Ascending aorta (tissue), 2 donors: ENCODE measurements around the gene BMP6. TPM values are rescaled to one million over a fixed set of nuclear protein-coding genes. Genes with fewer than 3 reads are reported as not detected.

Source experiments
- DNase-seq, 2 donors: peaks; one replicate each; pipeline ENCODE4 v3.0.0-alpha.2; 2019; ENCODE audit warnings: low spot score in 2 of 2
- H3K27ac ChIP-seq, 2 donors: fragments of 200-600 bp; sonication (generic); one replicate each; pipeline ENCODE4 v1.5.1; 2016 to 2017; ENCODE audit warnings: mild to moderate bottlenecking in 1 of 2
- H3K27me3 ChIP-seq: fragments of 200-600 bp; sonication (generic); one replicate; pipeline ENCODE4 v1.5.1; 2017
- H3K36me3 ChIP-seq, 2 donors: fragments of 200-600 bp; sonication (generic); one replicate each; pipeline ENCODE4 v1.5.1; 2016
- H3K4me1 ChIP-seq, 2 donors: fragments of 200-600 bp; sonication (generic); one replicate each; pipeline ENCODE4 v1.5.1; 2016 to 2017; ENCODE audit warnings: mild to moderate bottlenecking in 1 of 2
- H3K4me3 ChIP-seq, 2 donors: fragments of 200-600 bp; sonication (generic); one replicate each; pipeline ENCODE4 v1.5.1; 2016 to 2017; ENCODE audit warnings: mild to moderate bottlenecking in 1 of 2
- H3K9me3 ChIP-seq, 2 donors: fragments of 200-600 bp; sonication (generic); one replicate each; pipeline ENCODE4 v1.5.1; 2016
- intact Hi-C: fragments of 100-400 bp; cut with DNase I; formaldehyde crosslinking; loops from one replicate; pipeline ENCODE4 v1.15.1; 2023
- total RNA-seq: library from RNA; depleted of rRNA; stranded (reverse); fragments of >200 nt; gene quantifications from one replicate; pipeline ENCODE4 v1.1.0, GENCODE V29; 2016
- TF ChIP-seq, protein P1 (sequence below), 3 experiments: fragments of 200-600 bp in 2 of 3; fragments of 450-650 bp in 1 of 3; sonication (generic) in 2 of 3; IDR thresholded peaks; one replicate each; pipeline ENCODE4 v1.5.1; 2016 to 2019; ENCODE audit warnings: antibody characterized with exemption in 3 of 3, mild to moderate bottlenecking in 1 of 3, moderate library complexity in 1 of 3

The BMP6 gene
- 16.0 TPM for total RNA-seq

GRCh38 chr6:7725849-7726415 lies at the start of gene BMP6:
Gene BMP6, plus strand, starts transcription at chr6:7726099. Its CDS starts 857 bp downstream, at chr6:7726956.
- intact Hi-C loops = loop anchor here (5.0 to 10.0 kb wide), 2 partner anchors 336 to 489 kb away; partner anchors contain the start of gene BLOC1S5
- Histone ChIP-seq H3K4me3 (peak within 1 kb of the TSS; percentile 54 to 90), H3K36me3 (no peaks in the 10 kb centered on the region), H3K27me3 (peaks cover 11% of the 10 kb centered on the region), H3K4me1 (peaks cover 20 to 21% of the 10 kb centered on the region in 2 donors), H3K9me3 (no peaks in the 10 kb centered on the region), H3K27ac (no peak within 1 kb of the TSS)
- TF ChIP-seq, protein P1, sequence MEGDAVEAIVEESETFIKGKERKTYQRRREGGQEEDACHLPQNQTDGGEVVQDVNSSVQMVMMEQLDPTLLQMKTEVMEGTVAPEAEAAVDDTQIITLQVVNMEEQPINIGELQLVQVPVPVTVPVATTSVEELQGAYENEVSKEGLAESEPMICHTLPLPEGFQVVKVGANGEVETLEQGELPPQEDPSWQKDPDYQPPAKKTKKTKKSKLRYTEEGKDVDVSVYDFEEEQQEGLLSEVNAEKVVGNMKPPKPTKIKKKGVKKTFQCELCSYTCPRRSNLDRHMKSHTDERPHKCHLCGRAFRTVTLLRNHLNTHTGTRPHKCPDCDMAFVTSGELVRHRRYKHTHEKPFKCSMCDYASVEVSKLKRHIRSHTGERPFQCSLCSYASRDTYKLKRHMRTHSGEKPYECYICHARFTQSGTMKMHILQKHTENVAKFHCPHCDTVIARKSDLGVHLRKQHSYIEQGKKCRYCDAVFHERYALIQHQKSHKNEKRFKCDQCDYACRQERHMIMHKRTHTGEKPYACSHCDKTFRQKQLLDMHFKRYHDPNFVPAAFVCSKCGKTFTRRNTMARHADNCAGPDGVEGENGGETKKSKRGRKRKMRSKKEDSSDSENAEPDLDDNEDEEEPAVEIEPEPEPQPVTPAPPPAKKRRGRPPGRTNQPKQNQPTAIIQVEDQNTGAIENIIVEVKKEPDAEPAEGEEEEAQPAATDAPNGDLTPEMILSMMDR (IDR thresholded peaks at IDR 0.05) = no peak
- peak; percentile 50 to 86 for DNase-seq

GRCh38 chr6:7677229-7677628 lies 48.7 kb upstream of the BMP6 start:
- Histone ChIP-seq H3K4me3 (no peak overlapping the region), H3K4me1 (no peaks in the 10 kb centered on the region), H3K27me3 (no peaks in the 10 kb centered on the region), H3K27ac (no peak overlapping the region), H3K9me3 (no peaks in the 10 kb centered on the region), H3K36me3 (no peaks in the 10 kb centered on the region)
- intact Hi-C loops = no loop called here
- DNase-seq = no peak
- TF ChIP-seq, protein P1 (IDR thresholded peaks at IDR 0.05) = no peak

- H3K4me3 ChIP-seq = no peak overlapping the region
- intact Hi-C loops = no loop called here
- no peak for DNase-seq
- TF ChIP-seq, protein P1 (IDR thresholded peaks at IDR 0.05) = no peak
- H3K4me1 ChIP-seq = no peaks in the 10 kb centered on the region
- H3K9me3 ChIP-seq = no peaks in the 10 kb centered on the region
- no peak overlapping the region for H3K27ac ChIP-seq
- no peaks in the 10 kb centered on the region for H3K36me3 ChIP-seq
- no peaks in the 10 kb centered on the region for H3K27me3 ChIP-seq
Measured at GRCh38 chr6:7680393-7681075, 45.4 kb upstream of the BMP6 start.

- TF ChIP-seq, protein P1 (IDR thresholded peaks at IDR 0.05) = no peak
- Histone ChIP-seq H3K9me3 (no peaks in the 10 kb centered on the region), H3K27ac (no peak overlapping the region), H3K27me3 (no peaks in the 10 kb centered on the region), H3K4me1 (no peaks in the 10 kb centered on the region), H3K4me3 (no peak overlapping the region), H3K36me3 (no peaks in the 10 kb centered on the region)
- no peak for DNase-seq
- intact Hi-C loops = no loop called here
Measured at GRCh38 chr6:7681449-7681848, 44.5 kb upstream of the BMP6 start.

- TF ChIP-seq, protein P1 (IDR thresholded peaks at IDR 0.05) = no peak
- no peak for DNase-seq
- Histone ChIP-seq H3K36me3 (no peaks in the 10 kb centered on the region), H3K27ac (no peak overlapping the region), H3K9me3 (no peaks in the 10 kb centered on the region), H3K4me3 (no peak overlapping the region), H3K27me3 (no peaks in the 10 kb centered on the region), H3K4me1 (no peaks in the 10 kb centered on the region)
- intact Hi-C loops = no loop called here
Measured at GRCh38 chr6:7684076-7684475, 41.8 kb upstream of the BMP6 start.
